GM12878 (cell line): ENCODE results near the gene AGAP3. TPM values are rescaled to one million over a fixed set of nuclear protein-coding genes. Genes with fewer than 3 reads are reported as not detected.

Source experiments
- ATAC-seq: fragments of 200-7000 bp; cut with Tn5 transposase; 3 replicates; pipeline ENCODE4 v1.9.1; 2020; ENCODE audit warnings: mild to moderate bottlenecking, moderate library complexity
- BruUV-seq: library from RNA; stranded (reverse); fragments of 400-500 nt; replicated peaks from 2 replicates; lab custom pipeline; 2021; lab: Mats Ljungman, UMichigan
- CTCF ChIA-PET: fragments of 300-600 bp; sonication (Branson Sonifier 250); formaldehyde crosslinking; extraction: SDS; loops from one replicate; lab custom pipeline; 2021; ENCODE audit warnings: inconsistent platforms; lab: Yijun Ruan, JAX
- POLR2A ChIA-PET: fragments of 350-600 bp; formaldehyde crosslinking; extraction: SDS; loops from one replicate; lab custom pipeline; 2021; ENCODE audit warnings: inconsistent platforms; lab: Charles Lee
- RAD21 ChIA-PET: fragments of 300-600 bp; sonication (Branson Sonifier 250); formaldehyde crosslinking; loops from one replicate; lab custom pipeline; 2023; ENCODE audit warnings: antibody characterized with exemption; ENCODE audit not compliant: unreplicated experiment; lab: Charles Lee
- SMC1A ChIA-PET: fragments of 300-600 bp; sonication (Branson Sonifier 250); formaldehyde crosslinking; loops from one replicate; lab custom pipeline; 2023; ENCODE audit not compliant: unreplicated experiment, uncharacterized antibody; lab: Charles Lee
- DNase-seq: peaks from one replicate; pipeline ENCODE4 v3.0.0-alpha.2; 2011; ENCODE audit warnings: low read depth, low spot score
- FAIRE-seq: peaks from 3 replicates; lab custom pipeline; 2011; peaks lifted over from hg19 to GRCh38; lab: Jason Lieb, UNC
- H2AFZ ChIP-seq: 2 replicates; pipeline ENCODE4 v1.6.0; 2011; ENCODE audit warnings: low read depth, low read length, control low read depth; ENCODE audit not compliant: control insufficient read depth
- H3K27ac ChIP-seq: 2 replicates; pipeline ENCODE4 v1.5.1; 2011; ENCODE audit warnings: control low read depth; ENCODE audit not compliant: control insufficient read depth, insufficient read depth
- H3K27me3 ChIP-seq, 2 experiments: replicated peaks in 1 of 2; 2 replicates each; pipeline versions ENCODE4 v1.6.0 to v1.6.1; 2011; ENCODE audit warnings: low read length in 1 of 2; ENCODE audit not compliant: control insufficient read depth in 2 of 2, insufficient read depth in 2 of 2
- H3K36me3 ChIP-seq, 2 experiments: 2 replicates each; pipeline ENCODE4 v1.5.1; 2011; ENCODE audit warnings: low read length in 1 of 2; ENCODE audit not compliant: control insufficient read depth in 2 of 2, insufficient read depth in 2 of 2
- H3K4me1 ChIP-seq: 2 replicates; pipeline ENCODE4 v1.6.1; 2011; ENCODE audit warnings: mild to moderate bottlenecking, low read length, moderate library complexity, mixed read lengths; ENCODE audit not compliant: control insufficient read depth, insufficient read depth
- H3K4me2 ChIP-seq: 2 replicates; pipeline ENCODE4 v1.6.0; 2011; ENCODE audit warnings: control low read depth; ENCODE audit not compliant: control insufficient read depth, insufficient read depth
- H3K4me3 ChIP-seq: fragments of 200-600 bp; sonication (generic); 2 replicates; pipeline ENCODE4 v1.5.1; 2016
- H3K79me2 ChIP-seq: 2 replicates; pipeline ENCODE4 v1.6.0; 2011; ENCODE audit warnings: low read length; ENCODE audit not compliant: control insufficient read depth, insufficient read depth
- H3K9ac ChIP-seq: 2 replicates; pipeline ENCODE4 v1.8.0; 2011; ENCODE audit warnings: low read length, control low read depth, mixed read lengths; ENCODE audit not compliant: control insufficient read depth, insufficient read depth
- H3K9me3 ChIP-seq: replicated peaks from 3 replicates; pipeline ENCODE4 v1.5.1; 2011; ENCODE audit warnings: mild to moderate bottlenecking, low read length; ENCODE audit not compliant: control insufficient read depth, insufficient read depth
- H4K20me1 ChIP-seq: 2 replicates; pipeline ENCODE4 v1.6.0; 2011; ENCODE audit not compliant: control insufficient read depth, insufficient read depth
- CREB1 ChIP-seq: IDR thresholded peaks from 2 replicates; pipeline ENCODE4 v1.6.1; 2012; ENCODE audit warnings: low read depth, mild to moderate bottlenecking, inconsistent platforms
- FOXK2 ChIP-seq: fragments of 450-650 bp; IDR thresholded peaks from 2 replicates; pipeline ENCODE4 v1.6.1; 2017; ENCODE audit warnings: mild to moderate bottlenecking, moderate library complexity
- GATAD2B ChIP-seq: fragments of 450-650 bp; conservative IDR thresholded peaks from 2 replicates; pipeline ENCODE4 v1.6.1; 2017; ENCODE audit warnings: low read depth, mild to moderate bottlenecking, moderate library complexity
- HDAC2 ChIP-seq: fragments of 200-600 bp; sonication (generic); IDR thresholded peaks from 2 replicates; pipeline ENCODE4 v1.6.1; 2017
- IKZF2 ChIP-seq, 2 experiments: fragments of 450-650 bp; IDR thresholded peaks; 2 replicates each; pipeline ENCODE4 v1.6.1; 2017; ENCODE audit warnings: mild to moderate bottlenecking in 2 of 2, moderate library complexity in 2 of 2
- NR2C1 ChIP-seq: fragments of 450-650 bp; IDR thresholded peaks from 2 replicates; pipeline ENCODE4 v1.6.1; 2017; ENCODE audit warnings: antibody characterized with exemption, mild to moderate bottlenecking, moderate library complexity
- PAX8 ChIP-seq: fragments of 450-650 bp; IDR thresholded peaks from 2 replicates; pipeline ENCODE4 v1.6.1; 2017; ENCODE audit warnings: mild to moderate bottlenecking, moderate library complexity
- RCOR1 ChIP-seq: conservative IDR thresholded peaks from 2 replicates; pipeline ENCODE4 v1.6.1; 2012; ENCODE audit warnings: low read depth, low read length, improper control_type of control experiment
- SMARCA5 ChIP-seq: fragments of 450-650 bp; IDR thresholded peaks from 2 replicates; pipeline ENCODE4 v1.6.1; 2017; ENCODE audit warnings: mild to moderate bottlenecking
- SREBF2 ChIP-seq: IDR thresholded peaks from 2 replicates; pipeline ENCODE4 v1.6.1; 2012; ENCODE audit warnings: mild to moderate bottlenecking, low read length
- STAT3 ChIP-seq: IDR thresholded peaks from 2 replicates; pipeline ENCODE4 v1.6.1; 2011; ENCODE audit warnings: low read depth, low read length, improper control_type of control experiment
- TBL1XR1 ChIP-seq: IDR thresholded peaks from 2 replicates; pipeline ENCODE4 v1.6.1; 2012; ENCODE audit warnings: low read depth, low read length, improper control_type of control experiment
- TCF12 ChIP-seq: IDR thresholded peaks from 2 replicates; pipeline ENCODE4 v1.6.1; 2011; ENCODE audit warnings: low read depth, mild to moderate bottlenecking, low read length
- WRNIP1 ChIP-seq: IDR thresholded peaks from 2 replicates; pipeline ENCODE4 v1.6.1; 2011; ENCODE audit warnings: low read depth, low read length, improper control_type of control experiment, borderline replicate concordance
- ZBTB40 ChIP-seq: fragments of 450-650 bp; IDR thresholded peaks from 2 replicates; pipeline ENCODE4 v1.6.1; 2016; ENCODE audit warnings: mild to moderate bottlenecking, moderate library complexity, borderline replicate concordance
- ZNF274 ChIP-seq: IDR thresholded peaks from one replicate; pipeline ENCODE4 v1.8.0; 2011; ENCODE audit not compliant: insufficient read length, insufficient read depth
- WGBS: methylation state at CpG from one replicate; pipeline ENCODE4 v1.1.6; 2016; ENCODE audit warnings: low lambda C conversion rate; ENCODE audit not compliant: insufficient replicate concordance, insufficient coverage; ENCODE audit errors: missing lambda C conversion rate; 5-methylcytosine and 5-hydroxymethylcytosine counted together
- in situ Hi-C: fragments of 300-500 bp; cut with MboI; formaldehyde crosslinking; loops from 9 replicates; pipeline ENCODE4 v1.14.3; 2018; ENCODE audit warnings: mixed read lengths
- intact Hi-C: fragments of 100-400 bp; cut with micrococcal nuclease; formaldehyde crosslinking; loops from one replicate; pipeline ENCODE4 v1.14.2; 2022; ENCODE audit not compliant: unreplicated experiment
- polyA plus RNA-seq, 11 experiments: library from polyadenylated mRNA; depleted of rRNA in 4 of 11; unstranded in 6 of 11; stranded (reverse) in 5 of 11; fragments of >200 nt; fragmentation: Nextera tagmentation in 4 of 11; fragmentation: Illumina TruSeq in 1 of 11; extraction: Ambion mirVana in 4 of 11; extraction: Trizol in 1 of 11; gene quantifications; 1 replicate in 1 of 11; 2 replicates in 10 of 11; pipeline versions ENCODE4 v1.2.1 to v1.2.3, GENCODE V29; 2011 to 2016; ENCODE audit warnings: inconsistent platforms in 2 of 11, missing spikeins in 2 of 11, low read depth in 1 of 11
- total RNA-seq, 4 experiments: library from RNA; depleted of rRNA in 3 of 4; stranded (reverse); fragments of >200 nt in 3 of 4; fragmentation: Illumina TruSeq in 1 of 4; extraction: Trizol in 1 of 4; gene quantifications; 2 replicates each; pipeline versions ENCODE4 v1.2.1 to v1.2.3, GENCODE V29; 2013 to 2021

AGAP3 gene
- total and polyA plus RNA-seq, 10 of the 15 experiments (the other 5 are each of a cell fraction or from before 2014, with no cell fraction given): 1.8 to 68.1 (median 15.7) TPM

- Histone ChIP-seq H3K9me3 (no peaks in the 10 kb centered on the region), H3K4me2 (no peak overlapping the region), H4K20me1 (no peaks in the 10 kb centered on the region), H2AFZ (no peak overlapping the region), H3K79me2 (peaks cover 19% of the 10 kb centered on the region), H3K27me3 (no peaks in the 10 kb centered on the region), H3K27ac (no peak overlapping the region), H3K9ac (no peak overlapping the region), H3K4me3 (no peak overlapping the region), H3K4me1 (peaks cover 15% of the 10 kb centered on the region), H3K36me3 (peaks cover 9 to 12% of the 10 kb centered on the region in 2 experiments; a peak in 3 of 4 replicates)
- TF ChIP-seq SMARCA5: no peak
- CTCF ChIA-PET: interaction anchor here (0.6 kb wide), 1 partner anchor 1408 kb away, joined by 3 read pairs; no protein-coding TSS in a partner anchor
- no peak for FAIRE-seq
- intact Hi-C loops (no loop called here), in situ Hi-C loops (no loop called here)
- SMC1A ChIA-PET: no interaction called here
- no TSS peak for BruUV-seq
- WGBS: 100% methylated on average over 8 of the region's 11 CpGs
- POLR2A ChIA-PET: no interaction called here
- RAD21 ChIA-PET: no interaction called here
- no peak for DNase-seq
- no peak for ATAC-seq
These were observed 23.1 kb upstream of the AGAP3 start for GRCh38 chr7:151063212-151063561.

GRCh38 chr7:151064454-151064853, 21.8 kb upstream of the AGAP3 start:
- RAD21 ChIA-PET: no interaction called here
- intact Hi-C loops: no loop called here
- peaks cover 9 to 12% of the 10 kb centered on the region in 2 experiments; a peak in 3 of 4 replicates for H3K36me3 ChIP-seq
- ATAC-seq (no peak), FAIRE-seq (no peak), DNase-seq (no peak)
- no peak overlapping the region for H3K9ac ChIP-seq
- no peak overlapping the region for H2AFZ ChIP-seq
- no peak overlapping the region for H3K4me2 ChIP-seq
- BruUV-seq: no TSS peak
- peaks cover 19% of the 10 kb centered on the region for H3K79me2 ChIP-seq
- H3K4me3 ChIP-seq: no peak overlapping the region
- in situ Hi-C loops: no loop called here
- CTCF ChIA-PET: no interaction called here
- 98% methylated on average over 18 of the region's 18 CpGs for WGBS
- no peak overlapping the region for H3K27ac ChIP-seq
- no peaks in the 10 kb centered on the region for H3K27me3 ChIP-seq
- peaks cover 7% of the 10 kb centered on the region for H3K4me1 ChIP-seq
- SMC1A ChIA-PET: no interaction called here
- no peaks in the 10 kb centered on the region for H3K9me3 ChIP-seq
- TF ChIP-seq ZBTB40: no peak
- TF ChIP-seq PAX8: no peak
- no peak for TF ChIP-seq TBL1XR1
- no peak for TF ChIP-seq GATAD2B
- no peak for TF ChIP-seq SREBF2
- no peak for TF ChIP-seq NR2C1
- TF ChIP-seq ZNF274: no peak
- TF ChIP-seq HDAC2: no peak
- TF ChIP-seq IKZF2 (IDR thresholded peaks at IDR 0.05): no peak
- no peak for TF ChIP-seq FOXK2
- no peak for TF ChIP-seq WRNIP1
- no peak for TF ChIP-seq RCOR1
- no peak for TF ChIP-seq TCF12
- TF ChIP-seq STAT3: no peak
- no peak for TF ChIP-seq CREB1
- no peaks in the 10 kb centered on the region for H4K20me1 ChIP-seq
- POLR2A ChIA-PET: no interaction called here
